Ectodermal cell (in vitro differentiated cells): ENCODE data around the gene GFI1B. TPM values are rescaled to one million over a fixed set of nuclear protein-coding genes. Genes with fewer than 3 reads are reported as not detected.

Source experiments
- H3K27ac ChIP-seq: 2 replicates; pipeline ENCODE4 v1.7.0; 2013; ENCODE audit warnings: mild to moderate bottlenecking, low read depth, low read length; ENCODE audit not compliant: insufficient read depth, poor library complexity, severe bottlenecking
- H3K27me3 ChIP-seq: 2 replicates; pipeline ENCODE4 v1.7.0; 2013; ENCODE audit warnings: mild to moderate bottlenecking, low read length; ENCODE audit not compliant: insufficient read depth, control insufficient read depth, poor library complexity, severe bottlenecking
- H3K36me3 ChIP-seq: one replicate; pipeline ENCODE4 v1.7.0; 2013; ENCODE audit warnings: low read length; ENCODE audit not compliant: control insufficient read depth, insufficient read depth
- H3K4me1 ChIP-seq: one replicate; pipeline ENCODE4 v1.7.0; 2013; ENCODE audit warnings: low read length; ENCODE audit not compliant: control insufficient read depth, insufficient read depth
- H3K4me3 ChIP-seq: 2 replicates; pipeline ENCODE4 v1.7.0; 2013; ENCODE audit warnings: low read depth, low read length, control low read depth; ENCODE audit not compliant: insufficient read depth
- H3K9me3 ChIP-seq: 2 replicates; pipeline ENCODE4 v1.7.0; 2013; ENCODE audit warnings: mild to moderate bottlenecking, low read length, moderate library complexity; ENCODE audit not compliant: control insufficient read depth
- WGBS, 2 experiments: methylation state at CpG; one replicate each; pipeline ENCODE4 v1.1.7; 2013; ENCODE audit warnings: missing lambda C conversion rate in 2 of 2; 5-methylcytosine and 5-hydroxymethylcytosine counted together
- polyA plus RNA-seq, 4 experiments: library from polyadenylated mRNA; stranded (reverse); fragments of 50-300 nt; gene quantifications; one replicate each; pipeline ENCODE4 v1.2.3, GENCODE V29; 2013

The GFI1B gene
- polyA plus RNA-seq (2013, experiment 1 of 4), result 0.50 TPM
- polyA plus RNA-seq (2013, experiment 2 of 4), result 0.37 TPM
- 0.32 TPM for polyA plus RNA-seq (2013, experiment 3 of 4)
- polyA plus RNA-seq (2013, experiment 4 of 4), result 0.24 TPM

DNA sequence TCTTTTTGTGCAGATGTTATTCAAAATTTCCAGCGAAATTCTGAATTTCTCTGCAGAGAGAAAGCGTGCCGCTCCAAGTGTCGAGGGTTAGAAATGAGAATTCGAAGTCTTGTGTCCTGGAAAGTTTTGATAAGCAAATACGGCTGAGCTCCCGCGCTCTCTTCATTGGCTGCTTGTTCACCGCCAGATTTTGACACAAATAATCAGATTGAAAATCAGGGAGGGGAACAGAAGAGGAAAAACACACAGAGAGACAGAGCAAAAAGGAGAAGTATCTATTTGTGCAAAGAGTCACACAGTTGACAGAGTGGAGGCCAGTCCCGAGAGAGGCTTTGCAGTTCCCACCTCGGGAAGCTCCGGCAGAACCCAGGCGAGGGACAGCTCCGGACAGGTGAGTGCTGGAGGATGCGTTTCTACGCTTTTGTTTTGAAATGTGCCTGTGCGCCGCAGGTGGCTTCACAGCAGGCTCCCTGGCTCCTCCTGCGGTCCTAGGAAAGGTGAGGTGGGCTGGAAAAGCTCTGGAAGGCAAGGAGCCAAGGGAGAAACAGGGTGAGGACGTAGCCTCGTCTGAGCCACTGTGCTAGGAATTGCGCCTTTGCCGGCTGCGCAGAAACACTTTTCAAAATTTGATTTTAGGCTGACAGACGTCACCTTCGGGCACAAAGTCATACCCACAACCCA is at the start of gene GFI1B:
Gene GFI1B (plus strand): TSS at position 244 of the 681 bp plus-strand sequence. CDS start 7,985 bp downstream, outside the sequence.
- WGBS, 2 experiments, result 48 to 50% methylated on average over 26 of the region's 26 CpGs
- H3K4me3 ChIP-seq, result no peak within 1 kb of the TSS
- no peak within 1 kb of the TSS for H3K27ac ChIP-seq
- H3K9me3 ChIP-seq, result no peaks in the 10 kb centered on the region
- H3K27me3 ChIP-seq, result peaks cover 39% of the 10 kb centered on the region
- H3K36me3 ChIP-seq, result no peaks in the 10 kb centered on the region
- H3K4me1 ChIP-seq, result no peaks in the 10 kb centered on the region

DNA sequence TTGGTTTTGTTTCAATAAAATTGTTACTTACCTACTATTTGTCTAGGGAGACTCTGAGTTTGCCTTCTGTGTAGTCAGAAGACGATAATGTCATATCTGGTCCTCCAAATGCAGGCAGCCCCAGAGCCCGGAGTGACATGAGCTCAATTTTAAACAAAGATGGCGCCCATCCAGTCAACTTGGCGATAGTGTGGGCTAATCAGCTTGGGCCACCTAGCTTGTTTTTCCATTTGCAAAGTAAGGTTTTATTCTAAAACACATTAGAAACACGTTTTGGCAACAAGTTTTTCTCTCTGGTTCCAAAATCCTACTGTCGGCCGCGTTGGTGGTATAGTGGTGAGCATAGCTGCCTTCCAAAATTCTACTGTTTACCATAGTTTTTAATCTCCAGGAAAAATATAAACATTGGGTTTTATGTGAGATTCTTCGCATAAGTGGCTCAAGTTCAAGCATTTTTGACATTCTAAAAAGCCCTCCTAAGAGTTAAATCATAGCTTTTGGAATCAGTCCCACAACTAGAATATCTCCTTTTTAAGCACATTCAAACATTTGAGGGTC is 47.2 kb upstream of the GFI1B start:
- Histone ChIP-seq H3K36me3 (peaks cover 12% of the 10 kb centered on the region), H3K27me3 (no peaks in the 10 kb centered on the region), H3K4me1 (no peaks in the 10 kb centered on the region), H3K27ac (no peak overlapping the region), H3K9me3 (no peaks in the 10 kb centered on the region), H3K4me3 (no peak overlapping the region)
- WGBS, 2 experiments, result 90 to 92% methylated on average over 9 of the region's 9 CpGs

DNA sequence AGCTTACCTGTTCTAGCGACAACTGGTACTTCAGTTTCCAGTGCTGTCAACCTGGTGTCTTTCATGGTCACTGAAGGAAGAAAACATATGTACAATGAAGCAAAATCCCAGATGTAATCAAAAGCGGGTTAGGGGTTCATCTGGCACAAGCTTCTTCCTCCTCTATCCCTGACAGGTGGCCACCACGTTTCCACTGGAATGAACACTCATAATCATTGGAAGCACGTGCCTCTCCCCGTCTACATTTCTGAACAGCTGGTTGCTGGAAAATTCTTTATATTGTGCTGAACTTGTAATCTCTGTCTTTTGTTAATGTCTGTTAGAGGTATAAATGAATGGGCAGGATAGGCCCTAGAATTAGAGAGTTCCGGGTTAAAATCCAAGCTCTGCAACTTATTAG is 43.5 kb upstream of the GFI1B start:
- Histone ChIP-seq H3K9me3 (no peaks in the 10 kb centered on the region), H3K4me3 (no peak overlapping the region), H3K27me3 (no peaks in the 10 kb centered on the region), H3K4me1 (no peaks in the 10 kb centered on the region), H3K27ac (no peak overlapping the region), H3K36me3 (no peaks in the 10 kb centered on the region)
- WGBS, 2 experiments, result 96 to 98% methylated on average over 6 of the region's 6 CpGs

DNA sequence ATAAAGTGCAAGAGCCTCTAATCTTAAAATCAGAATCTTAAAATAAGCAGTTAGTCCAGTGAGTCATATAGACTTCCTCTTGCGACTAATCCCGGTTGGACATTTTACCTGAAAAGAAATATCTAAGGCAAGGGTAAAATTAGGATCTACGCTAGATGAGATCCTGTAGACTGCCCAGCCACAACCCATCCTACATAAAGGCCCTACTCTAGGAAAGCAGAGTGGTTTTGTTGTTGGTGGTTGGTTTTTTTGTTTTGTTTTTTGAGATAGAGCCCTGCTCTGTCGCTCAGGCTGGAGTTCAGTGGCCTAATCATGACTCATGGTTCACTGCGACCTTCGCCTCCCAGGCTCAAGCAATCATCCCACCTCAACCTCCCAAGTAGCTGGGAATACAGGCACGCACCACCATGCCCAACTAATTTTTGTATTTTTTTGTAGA is 41.0 kb upstream of the GFI1B start:
- Histone ChIP-seq H3K9me3 (no peaks in the 10 kb centered on the region), H3K4me3 (no peak overlapping the region), H3K27ac (no peak overlapping the region), H3K36me3 (no peaks in the 10 kb centered on the region), H3K4me1 (no peaks in the 10 kb centered on the region), H3K27me3 (no peaks in the 10 kb centered on the region)
- 96 to 97% methylated on average over 7 of the region's 7 CpGs for WGBS, 2 experiments

DNA sequence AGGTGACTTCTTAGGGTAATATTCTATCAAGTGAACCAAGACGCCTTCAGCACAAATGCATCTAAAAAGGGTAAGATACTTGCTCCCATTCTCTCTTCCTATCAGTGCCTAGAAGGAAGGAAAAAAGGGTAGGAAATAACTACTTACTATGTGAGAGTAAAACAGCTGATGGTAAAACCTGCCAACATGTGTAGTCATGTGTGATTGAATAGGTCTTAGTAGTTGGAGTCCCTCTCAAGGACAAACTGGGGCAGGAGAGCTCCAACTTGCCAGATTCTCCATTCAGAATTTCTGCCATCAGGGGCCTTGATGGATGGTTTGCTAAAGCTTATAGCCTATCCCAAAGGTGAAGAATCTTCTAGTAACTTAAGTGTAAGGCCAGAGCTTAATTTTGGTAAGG is 39.3 kb upstream of the GFI1B start:
- peaks cover 8% of the 10 kb centered on the region for H3K4me1 ChIP-seq
- H3K27ac ChIP-seq, result no peak overlapping the region
- no peaks in the 10 kb centered on the region for H3K9me3 ChIP-seq
- no peaks in the 10 kb centered on the region for H3K27me3 ChIP-seq
- H3K36me3 ChIP-seq, result no peaks in the 10 kb centered on the region
- no peak overlapping the region for H3K4me3 ChIP-seq
- 94 to 100% methylated on average over 1 of the region's 1 CpG for WGBS, 2 experiments

DNA sequence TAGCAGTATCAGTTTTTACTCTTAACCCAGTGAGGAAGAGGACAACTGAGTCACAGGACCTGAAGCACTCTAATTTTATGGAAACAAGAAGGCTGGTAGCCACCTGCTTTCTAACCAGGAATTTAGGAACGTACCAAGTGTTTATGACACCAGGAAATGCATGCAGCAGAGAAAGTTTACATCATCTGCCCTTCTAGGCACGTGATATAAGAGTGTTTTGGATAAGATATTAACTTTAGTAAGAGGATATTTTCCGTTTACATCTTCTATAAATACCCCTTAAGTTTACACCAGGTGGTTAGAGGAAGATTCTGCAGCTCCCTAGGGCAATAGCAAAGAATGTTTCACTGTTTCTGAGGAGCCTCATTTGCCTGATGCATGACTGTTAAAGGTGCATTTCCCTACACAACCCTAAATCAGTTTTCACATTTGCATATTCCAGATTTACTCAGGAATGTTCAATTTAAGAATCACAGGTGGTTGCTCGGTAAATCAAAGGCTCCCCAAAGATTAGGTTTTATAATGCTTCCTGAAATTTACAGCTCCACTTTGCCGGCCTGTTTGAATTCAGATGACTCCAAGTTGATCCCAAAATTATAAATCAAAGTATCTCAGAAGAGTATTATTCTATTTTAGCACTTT is 35.8 kb upstream of the GFI1B start:
- Histone ChIP-seq H3K27me3 (no peaks in the 10 kb centered on the region), H3K4me1 (peaks cover 8% of the 10 kb centered on the region), H3K27ac (no peak overlapping the region), H3K9me3 (no peaks in the 10 kb centered on the region), H3K36me3 (no peaks in the 10 kb centered on the region), H3K4me3 (no peak overlapping the region)
- WGBS, 2 experiments, result 86 to 89% methylated on average over 3 to 4 of the region's 5 CpGs

DNA sequence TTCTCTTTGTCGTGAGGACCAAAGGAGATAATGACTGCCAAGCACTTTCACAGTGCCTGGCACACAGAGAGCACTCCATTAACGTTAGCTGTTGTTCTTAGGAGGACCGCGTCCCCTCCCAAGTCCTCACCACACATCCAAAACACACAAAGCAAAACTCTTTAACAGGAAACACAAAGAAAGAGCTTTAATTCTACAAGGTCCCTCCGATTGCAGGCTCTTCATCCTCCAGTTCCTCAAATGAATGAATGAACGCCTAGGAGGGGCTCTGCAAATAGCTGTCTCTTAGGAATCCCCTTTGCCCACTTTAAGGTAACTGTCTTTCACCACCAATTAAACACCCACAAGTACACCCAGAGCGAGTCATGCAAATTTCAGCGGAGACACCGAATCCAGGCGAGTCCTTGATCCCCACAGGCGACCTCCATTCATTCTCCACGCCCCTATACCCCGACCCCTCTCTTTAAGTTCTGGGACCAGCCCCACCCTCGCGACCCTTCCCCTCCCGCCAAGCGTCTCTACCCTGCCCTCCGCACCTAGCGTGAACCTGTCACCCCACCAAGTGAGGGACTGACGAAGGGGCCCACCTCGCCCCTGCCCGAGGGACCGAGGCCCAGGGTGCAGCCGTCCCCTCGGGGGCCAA is 34.7 kb upstream of the GFI1B start:
- no peaks in the 10 kb centered on the region for H3K27me3 ChIP-seq
- peak overlapping the region; percentile 98 for H3K27ac ChIP-seq
- peaks cover 8% of the 10 kb centered on the region for H3K4me1 ChIP-seq
- H3K9me3 ChIP-seq, result no peaks in the 10 kb centered on the region
- H3K4me3 ChIP-seq, result peak overlapping the region; percentile 100
- no peaks in the 10 kb centered on the region for H3K36me3 ChIP-seq
- WGBS, 2 experiments, result 2% methylated on average over 25 of the region's 25 CpGs

DNA sequence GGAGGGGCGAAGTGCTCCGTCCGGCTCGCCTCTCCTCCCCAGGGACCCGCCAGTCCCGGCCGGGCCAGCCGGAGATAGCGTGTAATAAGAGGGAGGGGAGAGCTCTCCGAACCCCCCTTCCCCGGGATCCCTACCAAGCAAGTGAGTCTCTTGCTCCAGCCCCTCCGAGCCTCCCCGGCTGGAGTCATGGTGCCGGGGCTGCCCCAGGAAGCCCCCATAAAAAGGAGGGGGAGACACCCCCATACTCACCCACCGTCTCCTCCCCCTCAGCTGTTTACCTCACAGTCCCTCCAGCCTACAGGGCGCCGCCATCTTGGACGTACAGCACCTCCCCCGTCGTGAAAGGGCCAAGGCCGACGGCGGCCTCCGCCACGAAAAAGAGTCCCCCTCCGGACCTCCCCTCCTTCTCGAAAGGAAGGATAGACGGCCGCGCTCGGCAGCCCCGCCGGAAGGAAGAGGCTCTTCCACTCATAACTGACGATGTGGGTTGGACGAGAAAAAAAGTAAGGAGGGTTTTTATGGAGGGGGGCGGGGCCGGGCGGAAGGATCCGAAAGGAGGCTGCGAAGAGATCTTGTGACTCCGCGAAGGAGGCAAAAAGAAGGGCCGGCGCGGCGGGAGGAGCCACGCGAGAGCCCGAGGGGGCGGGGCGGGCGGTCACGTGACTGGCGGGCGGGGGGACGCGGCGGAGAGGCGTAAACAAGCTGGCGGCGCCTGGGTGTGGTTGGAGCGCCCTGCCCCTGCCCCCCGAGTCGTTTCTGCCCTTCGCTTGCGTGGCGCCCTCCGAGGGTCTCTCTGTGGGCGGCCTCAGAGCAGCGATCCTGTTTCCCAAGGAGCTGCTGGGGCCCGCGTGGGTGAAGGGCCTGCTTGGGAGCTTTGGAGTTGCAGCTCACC is 34.0 kb upstream of the GFI1B start, which contains the start of gene TSC1:
Gene TSC1 (minus strand): TSS at position 323 of the 892 bp plus-strand sequence. CDS start 15,744 bp downstream, outside the sequence.
- Histone ChIP-seq H3K36me3 (no peaks in the 10 kb centered on the region), H3K9me3 (no peaks in the 10 kb centered on the region)
- 0% methylated on average over 72 of the region's 72 CpGs for WGBS, 2 experiments

More for the DNA sequence above, 34.0 kb upstream of the GFI1B start, which contains the start of gene TSC1:
- Histone ChIP-seq H3K27ac (peak within 1 kb of the TSS; percentile 98), H3K27me3 (no peaks in the 10 kb centered on the region), H3K4me1 (peaks cover 8% of the 10 kb centered on the region), H3K4me3 (peak within 1 kb of the TSS; percentile 100)
